AG10803 (cell line): ENCODE data around the gene TBC1D2.

Source experiments
- DNase-seq: peaks from one replicate; pipeline ENCODE4 v3.0.0; 2010; ENCODE audit warnings: low read depth
- H3K4me3 ChIP-seq: 2 replicates; pipeline ENCODE4 v1.5.1; 2011; ENCODE audit warnings: mild to moderate bottlenecking, low read length, control low read depth
- CTCF ChIP-seq: conservative IDR thresholded peaks from 2 replicates; pipeline ENCODE4 v1.5.1; 2011; ENCODE audit warnings: mild to moderate bottlenecking, low read length, control low read depth, inconsistent platforms

TBC1D2 gene

GRCh38 chr9:98236901-98237487, 18.5 kb downstream of the TBC1D2 start:
- H3K4me3 ChIP-seq, result no peak overlapping the region
- DNase-seq, result no peak
- TF ChIP-seq CTCF, result no peak

GRCh38 chr9:98235126-98235525, 20.3 kb downstream of the TBC1D2 start:
- H3K4me3 ChIP-seq, result no peak overlapping the region
- DNase-seq, result no peak
- no peak for TF ChIP-seq CTCF

DNA sequence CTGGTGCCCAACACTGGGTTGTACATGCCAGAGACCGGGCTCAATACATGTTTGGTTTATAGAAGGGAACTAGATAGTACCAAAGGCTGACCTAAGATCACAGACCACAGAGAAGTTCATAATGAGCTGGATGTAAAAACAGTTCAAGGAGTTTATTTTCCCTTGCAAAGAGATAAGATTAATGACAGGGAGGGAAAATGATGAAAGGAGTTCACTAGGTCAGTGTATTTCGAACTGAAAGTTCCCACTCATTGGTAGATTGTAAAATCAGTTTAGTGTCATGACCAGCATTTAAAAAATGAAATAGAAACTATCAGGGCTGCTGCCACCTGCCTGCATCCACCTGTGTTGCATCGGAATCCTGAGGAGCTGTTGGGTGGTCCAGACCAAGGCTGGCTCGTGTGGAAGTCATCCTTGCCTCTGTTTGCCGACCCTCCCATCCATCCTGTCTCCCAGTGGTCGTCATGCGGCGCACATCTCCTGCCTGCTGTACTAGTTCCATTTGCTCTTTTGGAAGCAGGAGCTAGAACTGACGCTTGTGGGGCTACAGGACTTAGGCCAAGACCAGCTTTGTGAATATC, 21.1 kb downstream of the TBC1D2 start:
- TF ChIP-seq CTCF, result no peak
- no peak for DNase-seq
- no peak overlapping the region for H3K4me3 ChIP-seq

DNA sequence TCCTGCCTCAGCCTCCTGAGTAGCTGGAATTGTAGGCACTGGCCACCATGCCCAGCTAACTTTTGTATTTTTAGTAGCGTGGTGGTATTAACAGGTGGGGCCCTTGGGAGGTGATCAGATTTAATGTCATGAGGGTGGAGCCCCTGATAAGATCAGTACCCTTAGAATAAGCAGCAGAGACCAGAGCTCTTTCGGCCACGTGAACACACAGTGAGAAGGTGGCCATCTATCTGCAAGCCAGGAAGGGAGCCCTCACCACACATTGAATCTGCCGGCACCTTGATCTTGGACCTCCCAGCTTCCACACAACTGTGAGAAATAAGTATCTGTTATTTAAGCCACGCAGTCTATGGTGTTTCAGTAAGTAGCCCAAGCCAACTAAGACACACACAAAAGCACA, 22.5 kb downstream of the TBC1D2 start:
- DNase-seq, result no peak
- TF ChIP-seq CTCF, result no peak
- no peak overlapping the region for H3K4me3 ChIP-seq

- peak; percentile 82 for DNase-seq
- H3K4me3 ChIP-seq, result no peak overlapping the region
- no peak for TF ChIP-seq CTCF
Measured at GRCh38 chr9:98231770-98232478, 23.5 kb downstream of the TBC1D2 start.

DNA sequence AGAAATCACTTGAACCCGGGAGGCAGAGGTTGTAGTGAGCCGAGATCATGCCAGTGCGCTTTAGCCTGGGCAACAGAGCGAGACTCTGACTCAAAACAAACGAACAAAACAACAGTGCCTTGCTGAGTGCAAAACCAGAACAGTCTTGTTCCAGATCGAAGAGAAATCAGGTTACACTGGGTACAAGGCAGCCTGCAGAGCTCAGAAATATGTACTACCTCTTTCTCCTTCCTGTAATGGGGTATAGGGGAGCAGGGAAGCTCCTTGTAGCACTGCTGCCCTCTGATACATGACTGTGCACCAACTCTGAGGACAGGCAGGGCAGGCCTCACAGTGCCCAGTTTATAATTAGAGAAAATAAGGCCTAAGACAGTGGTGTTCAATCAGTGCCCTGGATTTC, 24.7 kb downstream of the TBC1D2 start:
- TF ChIP-seq CTCF, result no peak
- no peak for DNase-seq

DNA sequence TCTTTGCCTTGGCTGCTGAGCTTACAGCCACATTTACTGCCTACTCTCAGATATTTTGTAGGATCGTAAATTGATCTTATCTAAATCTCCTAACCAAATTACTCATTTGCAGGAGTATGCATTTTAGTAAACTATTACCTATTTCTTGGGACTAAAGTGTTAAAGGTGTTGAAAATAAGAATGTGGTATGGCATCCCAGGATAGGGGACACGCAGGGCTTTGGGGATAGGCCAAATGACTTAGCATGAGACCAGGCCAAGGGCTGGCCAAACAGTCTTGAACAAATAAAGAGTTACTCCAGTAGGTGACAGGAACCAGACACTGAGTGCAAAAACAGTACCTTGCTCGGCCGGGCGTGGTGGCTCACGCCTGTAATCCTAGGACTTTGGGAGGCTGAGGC, 25.1 kb downstream of the TBC1D2 start:
- H3K4me3 ChIP-seq, result no peak overlapping the region
- no peak for TF ChIP-seq CTCF
- no peak for DNase-seq

More for the DNA sequence above, 24.7 kb downstream of the TBC1D2 start:
- no peak overlapping the region for H3K4me3 ChIP-seq
